Inflammatory macrophage (primary cell): ENCODE measurements around the gene ALKBH8.
"Not testable (repeated sequence)": the region's sequence is repeated elsewhere in the genome, so short reads cannot be mapped to it uniquely, and the experiment has no call there.

Source experiments
- DNase-seq, 2 donors: peaks; one replicate each; pipeline ENCODE4 v3.0.0-alpha.2; 2020 to 2022
- total RNA-seq, 18 experiments: gene quantifications; one replicate each; lab custom pipeline; 2026; ENCODE audit warnings: mixed read lengths in 6 of 18, inconsistent platforms in 2 of 18; lab: John Stamatoyannopoulos, UW

Gene ALKBH8
- total RNA-seq: 1.7 to 13.9 (median 7.5) reads per million in 18 experiments

GRCh38 chr11:107565219-107565937 lies at the start of gene ALKBH8:
Gene ALKBH8 (minus strand): TSS chr11:107565735. CDS start chr11:107560893, 4,842 bp downstream.
- DNase-seq: peak; percentile 87 to 90

GRCh38 chr11:107612445-107612844 lies 46.9 kb upstream of the ALKBH8 start:
- no peak for DNase-seq

- no peak for DNase-seq
These were observed 44.1 kb upstream of the ALKBH8 start for GRCh38 chr11:107609400-107610218.

- DNase-seq: no peak
These were observed 43.3 kb upstream of the ALKBH8 start for GRCh38 chr11:107608809-107609208.

GRCh38 chr11:107606141-107606540 lies 40.6 kb upstream of the ALKBH8 start:
- no peak for DNase-seq

GRCh38 chr11:107605061-107606006 lies 39.8 kb upstream of the ALKBH8 start:
- DNase-seq: no peak

GRCh38 chr11:107598225-107599139 lies 32.9 kb upstream of the ALKBH8 start:
- peak in 1 of 2 donors; percentile 14 for DNase-seq

- DNase-seq: no peak
These were observed 29.2 kb upstream of the ALKBH8 start for GRCh38 chr11:107594736-107595135.

- DNase-seq: no peak
These were observed 28.4 kb upstream of the ALKBH8 start for GRCh38 chr11:107593951-107594350.

GRCh38 chr11:107592813-107593212 lies 27.3 kb upstream of the ALKBH8 start:
- no peak for DNase-seq

- DNase-seq: no peak
These were observed 26.7 kb upstream of the ALKBH8 start for GRCh38 chr11:107592231-107592590.

GRCh38 chr11:107591378-107592230 lies 26.1 kb upstream of the ALKBH8 start:
- no peak for DNase-seq

- peak in 1 of 2 donors; percentile 1 for DNase-seq
These were observed 25.2 kb upstream of the ALKBH8 start, which contains the start of gene ELMOD1 for GRCh38 chr11:107590460-107591377. Gene ELMOD1 (plus strand): TSS chr11:107591147. CDS start chr11:107618190, 27,043 bp downstream.

- no peak for DNase-seq
These were observed 21.9 kb upstream of the ALKBH8 start for GRCh38 chr11:107587306-107587979.

GRCh38 chr11:107583629-107584195 lies 18.2 kb upstream of the ALKBH8 start:
- DNase-seq: no peak

- no peak for DNase-seq
These were observed 15.6 kb upstream of the ALKBH8 start for GRCh38 chr11:107581147-107581546.

GRCh38 chr11:107579169-107579568 lies 13.6 kb upstream of the ALKBH8 start:
- not testable (repeated sequence) for DNase-seq

GRCh38 chr11:107577346-107577711 lies 11.8 kb upstream of the ALKBH8 start:
- DNase-seq: no peak
